Small intestine (tissue), 7 donors: ENCODE data around the gene CAMK2D. TPM values are rescaled to one million over a fixed set of nuclear protein-coding genes. Genes with fewer than 3 reads are reported as not detected.

ENCODE experiments used
- DNase-seq, 2 donors: peaks; one replicate each; pipeline versions ENCODE4 v3.0.0 to v3.0.0-alpha.2; 2013
- FAIRE-seq: peaks from 2 replicates; lab custom pipeline; 2012; peaks lifted over from hg19 to GRCh38; lab: Jason Lieb, UNC
- H3K27ac ChIP-seq, 3 donors: one replicate each; pipeline ENCODE4 v1.5.1; 2013; ENCODE audit warnings: low read length in 2 of 3, mild to moderate bottlenecking in 2 of 3, control low read depth in 1 of 3, inconsistent platforms in 1 of 3, low read depth in 1 of 3, moderate library complexity in 1 of 3
- H3K27me3 ChIP-seq, 3 donors: one replicate each; pipeline ENCODE4 v1.6.1; 2013; ENCODE audit warnings: low read length in 3 of 3, inconsistent platforms in 1 of 3; ENCODE audit not compliant: control insufficient read depth in 3 of 3, insufficient read depth in 3 of 3
- H3K36me3 ChIP-seq, 3 donors: one replicate each; pipeline ENCODE4 v1.6.1; 2013; ENCODE audit warnings: low read length in 3 of 3, inconsistent platforms in 1 of 3, low read depth in 1 of 3, mild to moderate bottlenecking in 1 of 3, moderate library complexity in 1 of 3; ENCODE audit not compliant: control insufficient read depth in 3 of 3, insufficient read depth in 2 of 3
- H3K4me1 ChIP-seq, 3 donors: one replicate each; pipeline ENCODE4 v1.6.1; 2013; ENCODE audit warnings: low read length in 2 of 3, inconsistent platforms in 1 of 3, low read depth in 1 of 3, mild to moderate bottlenecking in 1 of 3, moderate library complexity in 1 of 3; ENCODE audit not compliant: control insufficient read depth in 3 of 3, insufficient read depth in 2 of 3
- H3K4me3 ChIP-seq, 3 donors: one replicate each; pipeline ENCODE4 v1.5.1; 2013; ENCODE audit warnings: low read length in 3 of 3, control low read depth in 1 of 3, inconsistent platforms in 1 of 3, low read depth in 1 of 3, mild to moderate bottlenecking in 1 of 3, moderate library complexity in 1 of 3
- H3K9me3 ChIP-seq, 2 donors: one replicate each; pipeline ENCODE4 v1.6.1; 2013; ENCODE audit warnings: low read depth in 1 of 2, low read length in 1 of 2; ENCODE audit not compliant: control insufficient read depth in 2 of 2, insufficient read depth in 1 of 2
- WGBS, 3 donors: extraction: QIAGEN DNeasy Blood & Tissue Kit; methylation state at CpG; one replicate each; pipeline ENCODE4 v1.1.7; 2013; 5-methylcytosine and 5-hydroxymethylcytosine counted together
- polyA plus RNA-seq, 4 donors: library from polyadenylated mRNA; stranded (reverse) in 3 of 4; unstranded in 1 of 4; fragments of 200-250 nt in 3 of 4; fragments of 120-200 nt in 1 of 4; gene quantifications; one replicate each; pipeline versions ENCODE4 v1.2.1 to v1.2.3, GENCODE V29; 2013
- donor health status: healthy with polysubstance abuse.
- donor health status: control.
- donor health status: control.
- donor health status: Bipolar disorder and iron deficiency.
- donor health status: healthy.

Gene CAMK2D
- polyA plus RNA-seq, 4 donors: 21.1 to 81.1 (median 24.0) TPM

GRCh38 chr4:113447061-113447460, 314.5 kb downstream of the CAMK2D start:
- no peak overlapping the region for H3K4me3 ChIP-seq
- H3K27me3 ChIP-seq: no peaks in the 10 kb centered on the region
- no peak for FAIRE-seq
- DNase-seq: no peak
- 89 to 93% (median 89%) methylated on average over 3 of the region's 3 CpGs for WGBS, 3 donors
- no peaks in the 10 kb centered on the region for H3K36me3 ChIP-seq
- peaks cover 0 to 4% of the 10 kb centered on the region in 2 donors for H3K9me3 ChIP-seq
- H3K4me1 ChIP-seq: peaks cover 0 to 32% (median 2%) of the 10 kb centered on the region in 3 donors
- H3K27ac ChIP-seq: no peak overlapping the region

- H3K9me3 ChIP-seq: peaks cover 0 to 4% of the 10 kb centered on the region in 2 donors
- H3K4me3 ChIP-seq: no peak overlapping the region
- H3K27ac ChIP-seq: peak overlapping the region in 1 of 3 donors; percentile 33
- H3K36me3 ChIP-seq: no peaks in the 10 kb centered on the region
- no peak for FAIRE-seq
- DNase-seq: no peak
- H3K27me3 ChIP-seq: no peaks in the 10 kb centered on the region
- H3K4me1 ChIP-seq: peaks cover 0 to 32% (median 2%) of the 10 kb centered on the region in 3 donors
- 74 to 82% (median 78%) methylated on average over 4 of the region's 4 CpGs for WGBS, 3 donors
Measured at GRCh38 chr4:113446019-113446418, 315.5 kb downstream of the CAMK2D start.

GRCh38 chr4:113445286-113445685, 316.3 kb downstream of the CAMK2D start:
- WGBS, 3 donors: 65 to 91% (median 65%) methylated on average over 5 of the region's 5 CpGs
- Histone ChIP-seq H3K9me3 (peaks cover 0 to 4% of the 10 kb centered on the region in 2 donors), H3K36me3 (no peaks in the 10 kb centered on the region), H3K4me3 (no peak overlapping the region), H3K27ac (no peak overlapping the region), H3K4me1 (peaks cover 0 to 26% (median 2%) of the 10 kb centered on the region in 3 donors), H3K27me3 (no peaks in the 10 kb centered on the region)
- FAIRE-seq (no peak), DNase-seq (no peak)

- Histone ChIP-seq H3K36me3 (no peaks in the 10 kb centered on the region), H3K27me3 (no peaks in the 10 kb centered on the region), H3K4me1 (peaks cover 0 to 22% (median 0%) of the 10 kb centered on the region in 3 donors), H3K9me3 (peaks cover 0 to 4% of the 10 kb centered on the region in 2 donors), H3K4me3 (no peak overlapping the region), H3K27ac (no peak overlapping the region)
- FAIRE-seq: no peak
- no peak for DNase-seq
- WGBS, 3 donors: 71 to 95% (median 88%) methylated on average over 1 of the region's 1 CpG
Measured at GRCh38 chr4:113444386-113444785, 317.2 kb downstream of the CAMK2D start.

GRCh38 chr4:113442826-113443225, 318.7 kb downstream of the CAMK2D start:
- H3K27me3 ChIP-seq: no peaks in the 10 kb centered on the region
- FAIRE-seq: no peak
- H3K4me3 ChIP-seq: no peak overlapping the region
- peaks cover 0 to 4% of the 10 kb centered on the region in 2 donors for H3K9me3 ChIP-seq
- no peak for DNase-seq
- no peaks in the 10 kb centered on the region for H3K36me3 ChIP-seq
- H3K4me1 ChIP-seq: peaks cover 0 to 8% (median 0%) of the 10 kb centered on the region in 3 donors
- no peak overlapping the region for H3K27ac ChIP-seq
- WGBS, 3 donors: 74 to 76% (median 76%) methylated on average over 6 of the region's 6 CpGs

- no peak overlapping the region for H3K27ac ChIP-seq
- DNase-seq: no peak
- no peaks in the 10 kb centered on the region for H3K4me1 ChIP-seq
- no peak overlapping the region for H3K4me3 ChIP-seq
- no peaks in the 10 kb centered on the region for H3K27me3 ChIP-seq
- no peaks in the 10 kb centered on the region for H3K9me3 ChIP-seq
- no peak for FAIRE-seq
- no peaks in the 10 kb centered on the region for H3K36me3 ChIP-seq
- 92 to 93% (median 93%) methylated on average over 4 of the region's 4 CpGs for WGBS, 3 donors
Measured at GRCh38 chr4:113440371-113440770, 321.2 kb downstream of the CAMK2D start.

GRCh38 chr4:113438596-113438995, 322.9 kb downstream of the CAMK2D start:
- DNase-seq: no peak
- Histone ChIP-seq H3K27ac (no peak overlapping the region), H3K36me3 (no peaks in the 10 kb centered on the region), H3K27me3 (no peaks in the 10 kb centered on the region), H3K9me3 (no peaks in the 10 kb centered on the region), H3K4me1 (peaks cover 0 to 8% (median 0%) of the 10 kb centered on the region in 3 donors), H3K4me3 (no peak overlapping the region)
- WGBS, 3 donors: 92 to 97% (median 95%) methylated on average over 5 of the region's 5 CpGs
- no peak for FAIRE-seq

- no peaks in the 10 kb centered on the region for H3K36me3 ChIP-seq
- DNase-seq: no peak
- no peak for FAIRE-seq
- WGBS, 3 donors: 55 to 69% (median 64%) methylated on average over 3 of the region's 3 CpGs
- peak overlapping the region in 1 of 3 donors; percentile 35 for H3K27ac ChIP-seq
- no peaks in the 10 kb centered on the region for H3K9me3 ChIP-seq
- no peaks in the 10 kb centered on the region for H3K27me3 ChIP-seq
- peaks cover 0 to 18% (median 0%) of the 10 kb centered on the region in 3 donors for H3K4me1 ChIP-seq
- H3K4me3 ChIP-seq: no peak overlapping the region
Measured at GRCh38 chr4:113437129-113437528, 324.4 kb downstream of the CAMK2D start.

GRCh38 chr4:113436360-113436759, 325.2 kb downstream of the CAMK2D start:
- Histone ChIP-seq H3K27ac (peak overlapping the region in 1 of 3 donors; percentile 4), H3K27me3 (no peaks in the 10 kb centered on the region), H3K36me3 (no peaks in the 10 kb centered on the region), H3K9me3 (no peaks in the 10 kb centered on the region), H3K4me1 (peaks cover 0 to 18% (median 0%) of the 10 kb centered on the region in 3 donors), H3K4me3 (no peak overlapping the region)
- no peak for FAIRE-seq
- 27 to 51% (median 36%) methylated on average over 3 of the region's 3 CpGs for WGBS, 3 donors
- no peak for DNase-seq
